A673 (cell line): ENCODE data around the gene CLUH. TPM values are rescaled to one million over a fixed set of nuclear protein-coding genes. Genes with fewer than 3 reads are reported as not detected.

Experiments
- BruUV-seq: library from RNA; stranded (reverse); fragments of 400-500 nt; replicated peaks from 2 replicates; lab custom pipeline; 2021; lab: Mats Ljungman, UMichigan
- CTCF ChIA-PET: fragments of 300-600 bp; sonication (Branson Sonifier 250); formaldehyde crosslinking; loops from one replicate; lab custom pipeline; 2022; ENCODE audit warnings: antibody characterized with exemption; lab: Charles Lee
- POLR2A ChIA-PET: fragments of 300-600 bp; sonication (Branson Sonifier 250); formaldehyde crosslinking; loops from one replicate; lab custom pipeline; 2022; ENCODE audit warnings: antibody characterized with exemption; ENCODE audit not compliant: low non-redundant PET; lab: Charles Lee
- DNase-seq: peaks from one replicate; pipeline ENCODE4 v3.0.0-alpha.2; 2015; ENCODE audit warnings: low spot score
- H3K27ac ChIP-seq: fragments of 200-600 bp; sonication (generic); 2 replicates; pipeline ENCODE4 v1.5.1; 2016; ENCODE audit warnings: mixed run types, low read depth, mild to moderate bottlenecking, mixed read lengths, antibody characterized with exemption, low read length; ENCODE audit not compliant: poor library complexity, severe bottlenecking
- H3K27me3 ChIP-seq: fragments of 200-600 bp; sonication (generic); replicated peaks from 2 replicates; pipeline ENCODE4 v1.6.1; 2017; ENCODE audit warnings: mixed run types, low read depth, mild to moderate bottlenecking, mixed read lengths, antibody characterized with exemption, low read length; ENCODE audit not compliant: insufficient read depth, poor library complexity
- H3K36me3 ChIP-seq: fragments of 200-600 bp; sonication (generic); 2 replicates; pipeline ENCODE4 v1.6.1; 2016; ENCODE audit warnings: mixed run types, mild to moderate bottlenecking, mixed read lengths, antibody characterized with exemption, low read length; ENCODE audit not compliant: insufficient read depth, poor library complexity, severe bottlenecking
- H3K4me1 ChIP-seq: fragments of 200-600 bp; sonication (generic); 2 replicates; pipeline ENCODE4 v1.6.1; 2017; ENCODE audit warnings: mixed run types, mild to moderate bottlenecking, mixed read lengths, antibody characterized with exemption, low read length; ENCODE audit not compliant: insufficient read depth, poor library complexity, severe bottlenecking
- H3K4me3 ChIP-seq: fragments of 200-600 bp; sonication (generic); 2 replicates; pipeline ENCODE4 v1.5.1; 2016; ENCODE audit warnings: low read depth, mixed run types, mild to moderate bottlenecking, mixed read lengths, low read length; ENCODE audit not compliant: poor library complexity, severe bottlenecking
- H3K9me3 ChIP-seq: fragments of 200-600 bp; sonication (generic); 2 replicates; pipeline ENCODE4 v1.6.1; 2016; ENCODE audit warnings: mixed run types, low read depth, mild to moderate bottlenecking, mixed read lengths, antibody characterized with exemption, low read length; ENCODE audit not compliant: poor library complexity, severe bottlenecking
- EZH2 ChIP-seq: fragments of 200-600 bp; sonication (generic); IDR thresholded peaks from 2 replicates; pipeline ENCODE4 v1.6.1; 2017; ENCODE audit warnings: borderline replicate concordance, low read depth, mild to moderate bottlenecking, mixed read lengths, antibody characterized with exemption, low read length; ENCODE audit not compliant: poor library complexity, severe bottlenecking
- intact Hi-C: fragments of 100-400 bp; cut with micrococcal nuclease; formaldehyde crosslinking; loops from one replicate; pipeline ENCODE4 v1.10.0; 2022; ENCODE audit not compliant: unreplicated experiment
- total RNA-seq: library from RNA; stranded (reverse); gene quantifications from 2 replicates; pipeline ENCODE4 v1.2.3, GENCODE V29; 2021
- TF ChIP-seq, protein P1 (sequence below): fragments of 300-800, 200-600 bp; sonication (generic); conservative IDR thresholded peaks from 2 replicates; pipeline ENCODE4 v1.5.1; 2017; ENCODE audit warnings: low read depth, mild to moderate bottlenecking, antibody characterized with exemption, low read length, moderate library complexity, mixed read lengths

The CLUH gene
- total RNA-seq, 1 experiment from 2014 or later, result 162 TPM

DNA sequence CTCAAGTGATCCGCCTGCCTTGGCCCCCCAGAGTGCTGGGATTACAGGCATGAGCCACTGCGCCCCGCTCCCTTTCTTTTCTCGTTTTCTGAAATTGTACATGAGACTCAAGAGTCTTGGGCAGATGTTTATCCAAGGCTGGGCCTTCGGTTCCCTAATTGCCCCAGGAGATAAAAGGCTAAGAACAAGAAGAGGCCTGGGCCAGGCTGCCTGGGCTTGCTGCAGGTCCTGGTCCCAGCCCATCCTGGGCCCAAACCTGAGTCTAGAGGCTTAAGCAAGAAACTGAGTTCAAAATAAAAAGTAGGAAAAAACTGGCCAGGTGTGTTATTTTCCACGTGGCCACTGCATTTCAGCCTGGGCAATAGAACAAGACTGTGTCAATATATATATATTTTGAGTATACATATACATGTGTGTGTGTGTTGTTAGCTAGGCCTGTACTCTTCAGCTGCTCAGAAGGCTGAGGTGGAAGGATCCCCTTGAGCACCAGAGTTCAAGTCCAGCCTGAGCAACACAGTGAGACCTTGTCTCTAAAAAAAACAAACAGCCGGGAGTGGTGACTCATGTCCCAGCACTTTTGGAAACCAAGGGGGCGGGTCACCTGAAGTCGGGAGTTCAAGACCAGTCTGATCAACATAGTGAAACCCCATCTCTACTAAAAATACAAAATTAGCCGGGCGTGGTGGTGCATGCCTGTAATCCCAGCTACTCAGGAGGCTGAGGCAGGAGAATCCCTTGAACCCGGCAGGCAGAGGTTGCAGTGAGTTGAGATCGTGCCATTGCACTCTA, 6.8 kb upstream of the CLUH start:
- Histone ChIP-seq H3K9me3 (no peaks in the 10 kb centered on the region), H3K4me1 (no peaks in the 10 kb centered on the region), H3K27me3 (peaks cover 8% of the 10 kb centered on the region), H3K4me3 (no peak overlapping the region), H3K27ac (no peak overlapping the region), H3K36me3 (no peaks in the 10 kb centered on the region)
- no TSS peak for BruUV-seq
- no peak for TF ChIP-seq EZH2
- TF ChIP-seq, protein P1, sequence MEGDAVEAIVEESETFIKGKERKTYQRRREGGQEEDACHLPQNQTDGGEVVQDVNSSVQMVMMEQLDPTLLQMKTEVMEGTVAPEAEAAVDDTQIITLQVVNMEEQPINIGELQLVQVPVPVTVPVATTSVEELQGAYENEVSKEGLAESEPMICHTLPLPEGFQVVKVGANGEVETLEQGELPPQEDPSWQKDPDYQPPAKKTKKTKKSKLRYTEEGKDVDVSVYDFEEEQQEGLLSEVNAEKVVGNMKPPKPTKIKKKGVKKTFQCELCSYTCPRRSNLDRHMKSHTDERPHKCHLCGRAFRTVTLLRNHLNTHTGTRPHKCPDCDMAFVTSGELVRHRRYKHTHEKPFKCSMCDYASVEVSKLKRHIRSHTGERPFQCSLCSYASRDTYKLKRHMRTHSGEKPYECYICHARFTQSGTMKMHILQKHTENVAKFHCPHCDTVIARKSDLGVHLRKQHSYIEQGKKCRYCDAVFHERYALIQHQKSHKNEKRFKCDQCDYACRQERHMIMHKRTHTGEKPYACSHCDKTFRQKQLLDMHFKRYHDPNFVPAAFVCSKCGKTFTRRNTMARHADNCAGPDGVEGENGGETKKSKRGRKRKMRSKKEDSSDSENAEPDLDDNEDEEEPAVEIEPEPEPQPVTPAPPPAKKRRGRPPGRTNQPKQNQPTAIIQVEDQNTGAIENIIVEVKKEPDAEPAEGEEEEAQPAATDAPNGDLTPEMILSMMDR, result no peak
- POLR2A ChIA-PET, result no interaction called here
- DNase-seq, result no peak
- CTCF ChIA-PET, result no interaction called here
- intact Hi-C loops, result no loop called here

DNA sequence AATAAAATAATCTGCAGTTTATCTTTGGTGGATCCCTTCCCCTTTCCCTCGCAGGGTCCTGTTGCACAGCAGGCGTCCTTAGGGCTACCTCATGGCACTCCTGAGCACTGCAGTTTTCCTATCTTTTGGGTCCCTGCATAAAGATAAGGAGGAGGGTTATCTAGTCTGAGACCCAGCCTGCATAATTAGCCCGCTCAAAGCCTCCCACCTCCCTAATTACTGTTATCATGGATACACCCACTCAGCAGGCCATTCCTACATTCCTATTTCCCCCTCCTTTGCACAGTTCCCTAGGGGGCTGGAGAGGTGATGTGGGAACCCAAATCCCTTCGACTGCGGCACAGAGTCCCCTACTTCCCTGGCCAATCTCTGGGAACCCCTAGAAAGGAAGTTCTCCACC, 5.1 kb upstream of the CLUH start:
- ChIA-PET CTCF (no interaction called here), POLR2A (no interaction called here)
- H3K36me3 ChIP-seq, result no peaks in the 10 kb centered on the region
- no peaks in the 10 kb centered on the region for H3K27me3 ChIP-seq
- H3K27ac ChIP-seq, result no peak overlapping the region
- no peak for DNase-seq
- BruUV-seq, result no TSS peak
- H3K4me1 ChIP-seq, result peaks cover 10% of the 10 kb centered on the region
- no peak for TF ChIP-seq EZH2
- H3K9me3 ChIP-seq, result no peaks in the 10 kb centered on the region
- intact Hi-C loops, result no loop called here
- H3K4me3 ChIP-seq, result no peak overlapping the region

DNA sequence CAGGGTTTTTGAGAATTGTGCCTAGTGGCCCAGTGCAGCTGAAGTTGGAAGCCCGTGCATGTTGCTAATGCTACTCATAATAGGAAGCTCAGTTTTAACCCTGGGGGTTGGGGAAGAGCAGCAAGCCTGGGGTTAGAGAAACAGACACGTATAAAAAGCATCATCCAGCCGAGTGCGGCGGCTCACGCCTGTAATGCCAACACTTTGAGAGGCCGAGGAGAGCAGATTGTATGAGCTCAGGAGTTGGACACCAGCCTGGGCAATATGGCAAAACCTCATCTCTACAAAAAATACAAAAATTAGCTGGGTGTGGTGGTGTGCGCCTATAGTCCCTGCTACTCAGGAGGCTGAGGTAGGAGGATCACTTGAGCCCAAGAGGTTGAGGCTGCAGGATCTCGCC, 2.3 kb upstream of the CLUH start:
- Histone ChIP-seq H3K4me1 (peaks cover 20% of the 10 kb centered on the region), H3K4me3 (no peak overlapping the region), H3K9me3 (no peaks in the 10 kb centered on the region), H3K36me3 (no peaks in the 10 kb centered on the region), H3K27ac (no peak overlapping the region), H3K27me3 (no peaks in the 10 kb centered on the region)
- ChIA-PET CTCF (interaction anchor here (0.5 to 0.6 kb wide), 2 partner anchors 12 to 14 kb away, joined by 3 to 4 read pairs; no protein-coding TSS in a partner anchor), POLR2A (no interaction called here)
- DNase-seq, result no peak
- TF ChIP-seq EZH2, result no peak
- TF ChIP-seq, protein P1, result no peak
- intact Hi-C loops, result no loop called here
- BruUV-seq, result no TSS peak
